Measurements from ENCODE around the gene LOXL4.
A peak's percentile ranks its signal among the peaks of the same experiment; 100 is the strongest.
"Not testable (repeated sequence)": the region's sequence is repeated elsewhere in the genome, so short reads cannot be mapped to it uniquely, and the experiment has no call there.

Gene LOXL4

DNA sequence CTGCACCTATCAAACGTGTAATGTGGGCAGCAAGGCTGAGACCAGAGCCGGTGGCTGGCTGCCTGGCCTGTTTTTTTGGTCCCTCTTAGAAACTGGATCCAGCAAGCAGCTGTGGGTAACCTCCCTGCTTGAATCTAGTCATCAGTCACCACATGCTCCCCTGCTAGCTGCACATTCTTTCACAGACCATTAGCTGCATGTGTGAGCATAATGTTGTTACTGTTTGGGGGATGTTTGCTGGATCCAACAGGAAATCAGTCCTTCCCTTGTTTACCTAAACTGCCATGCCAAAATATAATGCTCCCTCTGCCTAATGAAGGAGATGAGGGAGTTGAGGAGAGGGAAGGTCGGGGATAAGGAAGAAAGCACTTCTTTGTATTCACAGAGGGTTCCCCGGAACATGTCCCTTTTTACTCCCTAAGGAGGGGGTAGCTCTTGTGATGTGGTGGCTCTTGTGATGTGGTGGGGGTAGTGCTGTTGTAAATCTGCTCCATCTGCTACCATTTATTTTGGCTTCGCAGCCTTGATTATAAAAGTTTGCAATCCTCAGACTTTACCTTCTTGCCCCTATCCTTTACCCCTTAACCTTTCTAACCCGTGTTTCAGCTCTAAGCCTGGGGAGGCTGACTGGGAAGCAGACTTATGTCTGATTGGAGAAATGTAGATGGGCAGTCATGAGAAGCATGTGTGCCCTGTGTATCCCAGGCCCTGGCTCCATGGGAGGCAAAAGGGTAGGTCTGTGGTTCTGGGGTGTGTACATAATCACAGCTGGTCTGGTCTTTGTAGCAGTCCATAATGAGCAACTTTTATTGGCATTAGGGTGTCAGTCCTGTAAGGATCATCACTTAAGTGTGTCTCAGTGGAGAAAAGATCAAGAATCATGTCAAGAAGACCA lies 20.8 kb downstream of the LOXL4 start:
- no peak for ATAC-seq
- no peak for DNase-seq
- Mint-ChIP-seq H3K27me3 (no peaks in the 10 kb centered on the region), H3K4me1 (no peaks in the 10 kb centered on the region), H3K4me3 (no peak overlapping the region), H3K9me3 (no peaks in the 10 kb centered on the region), H3K27ac (peak overlapping the region in 1 of 2 donors; percentile 52)

DNA sequence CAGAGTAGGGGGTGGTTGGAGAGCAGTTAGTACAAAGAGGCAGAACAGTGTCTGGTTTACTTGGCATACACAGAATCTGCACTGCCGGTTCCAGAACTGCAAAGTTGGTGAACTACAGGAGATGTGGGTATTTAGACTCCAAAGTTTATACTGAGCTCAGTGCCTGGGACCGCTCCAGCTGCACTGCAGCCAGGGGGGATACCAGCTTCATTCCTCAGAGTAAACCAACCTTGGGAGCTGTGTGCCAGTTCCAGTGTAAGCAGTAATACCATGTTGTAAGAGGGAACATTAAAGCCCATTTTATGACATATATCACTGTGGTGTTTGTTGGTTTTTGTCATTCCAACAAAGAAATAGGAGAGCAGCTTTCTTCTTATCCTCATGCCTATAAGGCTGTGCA lies 23.4 kb downstream of the LOXL4 start:
- no peak overlapping the region for H3K27ac Mint-ChIP-seq
- ATAC-seq (no peak), DNase-seq (no peak)

GRCh38 chr10:98244141-98244540 lies 23.9 kb downstream of the LOXL4 start:
- DNase-seq, result no peak
- H3K4me3 Mint-ChIP-seq, result no peak overlapping the region
- no peaks in the 10 kb centered on the region for H3K27me3 Mint-ChIP-seq
- H3K4me1 Mint-ChIP-seq, result no peaks in the 10 kb centered on the region
- H3K27ac Mint-ChIP-seq, result no peak overlapping the region
- H3K9me3 Mint-ChIP-seq, result no peaks in the 10 kb centered on the region
- no peak for ATAC-seq

More for the DNA sequence above, 23.4 kb downstream of the LOXL4 start:
- Mint-ChIP-seq H3K4me1 (no peaks in the 10 kb centered on the region), H3K27me3 (no peaks in the 10 kb centered on the region), H3K9me3 (no peaks in the 10 kb centered on the region), H3K4me3 (no peak overlapping the region)

DNA sequence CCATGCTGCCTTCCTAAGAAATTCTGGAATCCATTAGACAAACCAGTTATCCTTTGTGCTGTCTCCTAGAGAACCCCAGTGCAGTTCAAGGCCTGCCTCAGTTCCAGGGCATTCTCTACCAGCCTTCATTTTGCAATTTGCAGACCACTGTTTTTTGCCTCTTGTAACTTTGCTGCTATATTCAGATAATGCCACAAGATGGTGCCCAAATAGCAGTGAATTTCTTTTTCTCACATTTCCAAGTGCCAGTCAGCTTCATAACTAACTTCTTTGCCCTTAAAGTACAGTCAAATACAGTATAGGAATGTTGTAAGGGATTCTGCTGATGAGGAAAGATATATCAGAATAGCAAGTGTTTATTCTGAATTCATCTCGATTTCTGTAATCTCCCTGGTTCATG lies 25.2 kb downstream of the LOXL4 start:
- Mint-ChIP-seq H3K27me3 (no peaks in the 10 kb centered on the region), H3K27ac (peak overlapping the region in 1 of 2 donors; percentile 47), H3K4me3 (no peak overlapping the region), H3K9me3 (no peaks in the 10 kb centered on the region), H3K4me1 (no peaks in the 10 kb centered on the region)
- no peak for ATAC-seq
- DNase-seq, result no peak

DNA sequence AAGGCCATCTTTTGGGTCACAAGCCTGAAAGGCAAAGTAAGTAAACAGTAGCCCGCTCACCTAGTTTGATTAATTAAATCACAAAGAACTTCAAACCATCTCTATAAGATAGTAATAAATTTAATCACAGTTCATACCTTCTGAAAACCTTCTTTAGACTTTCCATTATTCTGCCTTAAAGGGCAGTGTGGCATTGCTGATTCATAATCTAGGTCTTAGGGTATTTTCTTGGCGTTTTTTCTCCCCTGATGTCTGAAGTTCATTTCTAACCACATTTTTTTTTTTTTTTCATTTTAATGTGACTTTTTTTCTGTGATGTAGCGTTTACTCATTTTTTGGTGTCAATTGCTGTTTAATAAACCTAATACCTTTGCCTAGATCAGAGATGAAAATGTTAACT lies 27.5 kb downstream of the LOXL4 start:
- no peak overlapping the region for H3K4me3 Mint-ChIP-seq
- DNase-seq (no peak), ATAC-seq (no peak)
- H3K4me1 Mint-ChIP-seq, result no peaks in the 10 kb centered on the region
- peak overlapping the region in 1 of 2 donors; percentile 6 for H3K27ac Mint-ChIP-seq
- H3K9me3 Mint-ChIP-seq, result no peaks in the 10 kb centered on the region
- H3K27me3 Mint-ChIP-seq, result no peaks in the 10 kb centered on the region

DNA sequence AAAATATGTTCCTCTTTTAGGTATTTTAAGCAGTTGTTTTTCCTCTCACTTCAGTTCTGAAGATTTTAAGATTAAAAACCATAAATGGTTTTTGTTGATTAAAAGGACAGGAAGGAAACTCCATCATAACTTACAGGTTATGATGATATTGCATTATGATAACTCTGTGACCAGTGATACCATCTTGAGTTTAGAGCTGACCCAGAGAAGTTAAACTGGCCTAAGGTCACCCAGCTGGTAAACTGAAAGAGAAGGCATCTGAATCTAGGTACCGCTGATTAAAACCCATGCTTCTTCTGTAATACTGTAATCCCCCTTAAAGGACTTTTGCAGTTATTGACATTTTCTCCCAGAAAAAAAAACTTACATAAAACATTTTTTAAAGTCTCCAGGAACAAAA lies 29.6 kb downstream of the LOXL4 start:
- Mint-ChIP-seq H3K4me1 (no peaks in the 10 kb centered on the region), H3K27me3 (no peaks in the 10 kb centered on the region), H3K27ac (no peak overlapping the region), H3K4me3 (no peak overlapping the region), H3K9me3 (no peaks in the 10 kb centered on the region)
- DNase-seq (no peak), ATAC-seq (no peak)

- Mint-ChIP-seq H3K4me3 (no peak overlapping the region), H3K27me3 (no peaks in the 10 kb centered on the region), H3K27ac (no peak overlapping the region), H3K4me1 (no peaks in the 10 kb centered on the region), H3K9me3 (no peaks in the 10 kb centered on the region)
- DNase-seq (no peak), ATAC-seq (no peak)
Measured at GRCh38 chr10:98236862-98237261, 31.1 kb downstream of the LOXL4 start.

GRCh38 chr10:98235846-98236245 lies 32.1 kb downstream of the LOXL4 start:
- H3K27me3 Mint-ChIP-seq, result no peaks in the 10 kb centered on the region
- H3K4me1 Mint-ChIP-seq, result no peaks in the 10 kb centered on the region
- H3K27ac Mint-ChIP-seq, result peak overlapping the region in 1 of 2 donors; percentile 65
- H3K4me3 Mint-ChIP-seq, result no peak overlapping the region
- DNase-seq (no peak), ATAC-seq (no peak)
- H3K9me3 Mint-ChIP-seq, result no peaks in the 10 kb centered on the region

DNA sequence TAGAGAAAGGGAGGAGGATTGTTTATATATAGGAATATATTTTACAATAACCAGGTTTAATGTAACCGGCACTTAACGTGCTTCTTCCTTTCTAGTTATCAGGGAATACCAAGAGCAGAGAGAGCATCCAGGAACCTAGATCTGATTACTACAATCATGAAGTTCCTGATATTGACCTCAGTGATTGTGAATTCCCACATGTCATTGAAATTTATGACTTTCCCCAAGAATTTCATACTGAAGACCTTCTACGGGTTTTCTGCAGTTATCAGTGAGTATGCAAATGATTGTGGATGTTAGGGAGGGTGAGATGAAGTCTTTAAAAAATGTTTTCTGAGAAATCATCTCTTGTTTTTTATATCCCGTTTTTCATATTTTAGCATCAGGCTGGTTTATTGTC lies 36.6 kb downstream of the LOXL4 start:
- Mint-ChIP-seq H3K27me3 (no peaks in the 10 kb centered on the region), H3K27ac (no peak overlapping the region), H3K4me1 (no peaks in the 10 kb centered on the region), H3K9me3 (peaks cover 0 to 8% of the 10 kb centered on the region in 2 donors), H3K4me3 (no peak overlapping the region)
- DNase-seq, result no peak
- ATAC-seq, result no peak

DNA sequence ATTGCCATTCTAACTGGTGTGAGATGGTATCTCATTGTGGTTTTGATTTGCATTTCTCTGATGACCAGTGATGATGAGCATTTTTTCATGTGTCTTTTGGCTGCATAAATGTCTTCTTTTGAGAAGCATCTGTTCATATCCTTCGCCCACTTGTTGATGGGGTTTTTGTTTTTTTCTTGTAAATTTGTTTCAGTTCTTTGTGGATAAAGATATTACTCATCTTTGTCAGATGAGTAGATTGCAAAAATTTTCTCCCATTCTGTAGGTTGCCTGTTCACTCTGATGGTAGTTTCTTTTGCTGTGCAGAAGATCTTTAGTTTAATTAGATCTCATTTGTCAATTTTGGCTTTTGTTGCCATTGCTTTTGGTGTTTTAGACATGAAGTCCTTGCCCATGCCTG lies 39.7 kb downstream of the LOXL4 start:
- H3K27ac Mint-ChIP-seq, result not testable (repeated sequence)

GRCh38 chr10:98227713-98228112 lies 40.3 kb downstream of the LOXL4 start:
- peaks cover 3 to 13% of the 10 kb centered on the region in 2 donors for H3K9me3 Mint-ChIP-seq
- H3K27ac Mint-ChIP-seq, H3K27me3 Mint-ChIP-seq: not testable (repeated sequence)

More for the DNA sequence above, 39.7 kb downstream of the LOXL4 start:
- H3K4me1 Mint-ChIP-seq, H3K4me3 Mint-ChIP-seq, H3K27me3 Mint-ChIP-seq, DNase-seq, ATAC-seq: not testable (repeated sequence)
- H3K9me3 Mint-ChIP-seq, result peaks cover 3 to 13% of the 10 kb centered on the region in 2 donors

GRCh38 chr10:98226508-98227144 lies 41.4 kb downstream of the LOXL4 start:
- DNase-seq (no peak), ATAC-seq (no peak)
- no peak overlapping the region for H3K4me3 Mint-ChIP-seq
- H3K27ac Mint-ChIP-seq, result no peak overlapping the region
- H3K27me3 Mint-ChIP-seq, result no peaks in the 10 kb centered on the region
- H3K9me3 Mint-ChIP-seq, result peaks cover 3 to 13% of the 10 kb centered on the region in 2 donors
- peaks cover 8% of the 10 kb centered on the region for H3K4me1 Mint-ChIP-seq

More at GRCh38 chr10:98227713-98228112, 40.3 kb downstream of the LOXL4 start:
- not testable (repeated sequence) for DNase-seq, ATAC-seq, H3K4me3 Mint-ChIP-seq, H3K4me1 Mint-ChIP-seq

DNA sequence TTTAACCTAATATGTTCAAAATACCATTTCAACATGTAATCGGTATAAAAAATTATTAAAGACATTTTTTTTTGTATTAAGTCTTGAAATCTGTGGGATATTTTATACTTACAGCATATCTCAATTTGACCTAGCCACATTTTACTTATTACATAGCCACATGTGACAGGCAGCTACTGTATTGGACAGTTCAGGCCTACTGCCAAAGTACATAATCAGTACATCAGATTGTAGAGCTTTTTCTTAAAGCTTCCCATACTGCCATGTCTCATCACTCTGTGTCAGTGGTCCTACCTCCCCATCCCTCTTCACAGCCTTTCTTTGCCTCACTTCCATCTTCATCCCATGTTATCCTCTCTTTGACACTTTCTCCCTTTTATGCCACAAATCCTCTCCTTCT lies 43.0 kb downstream of the LOXL4 start:
- Mint-ChIP-seq H3K27ac (no peak overlapping the region), H3K9me3 (peaks cover 3 to 15% of the 10 kb centered on the region in 2 donors)
- ATAC-seq, result no peak

GRCh38 chr10:98224509-98224908 lies 43.5 kb downstream of the LOXL4 start:
- ATAC-seq (no peak), DNase-seq (no peak)
- Mint-ChIP-seq H3K27ac (no peak overlapping the region), H3K9me3 (peaks cover 5 to 19% of the 10 kb centered on the region in 2 donors), H3K27me3 (no peaks in the 10 kb centered on the region), H3K4me1 (peaks cover 8% of the 10 kb centered on the region), H3K4me3 (no peak overlapping the region)

More for the DNA sequence above, 43.0 kb downstream of the LOXL4 start:
- DNase-seq, result no peak
- Mint-ChIP-seq H3K4me1 (peaks cover 8% of the 10 kb centered on the region), H3K4me3 (no peak overlapping the region), H3K27me3 (no peaks in the 10 kb centered on the region)

DNA sequence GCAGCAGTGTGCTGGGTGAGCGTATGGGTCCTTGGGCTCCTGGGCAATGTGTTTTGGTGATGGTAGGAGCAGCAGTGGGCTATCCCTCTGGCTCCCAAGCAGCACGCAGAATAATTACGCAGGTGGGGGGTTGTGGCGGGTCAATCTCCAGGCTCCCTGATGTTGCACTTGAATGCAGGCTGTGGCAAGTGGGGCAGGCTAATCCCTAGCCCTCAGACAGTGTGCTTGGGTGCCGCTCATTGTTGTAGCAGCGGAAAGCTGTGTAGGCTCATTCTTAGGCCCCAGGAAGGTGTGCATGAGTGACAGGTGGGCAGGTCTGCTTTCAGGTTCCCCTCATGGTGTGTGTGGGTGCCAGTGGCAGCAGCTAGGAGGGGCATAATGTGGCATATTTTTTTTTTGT lies 44.1 kb downstream of the LOXL4 start:
- H3K4me3 Mint-ChIP-seq, result no peak overlapping the region
- no peak for ATAC-seq

DNA sequence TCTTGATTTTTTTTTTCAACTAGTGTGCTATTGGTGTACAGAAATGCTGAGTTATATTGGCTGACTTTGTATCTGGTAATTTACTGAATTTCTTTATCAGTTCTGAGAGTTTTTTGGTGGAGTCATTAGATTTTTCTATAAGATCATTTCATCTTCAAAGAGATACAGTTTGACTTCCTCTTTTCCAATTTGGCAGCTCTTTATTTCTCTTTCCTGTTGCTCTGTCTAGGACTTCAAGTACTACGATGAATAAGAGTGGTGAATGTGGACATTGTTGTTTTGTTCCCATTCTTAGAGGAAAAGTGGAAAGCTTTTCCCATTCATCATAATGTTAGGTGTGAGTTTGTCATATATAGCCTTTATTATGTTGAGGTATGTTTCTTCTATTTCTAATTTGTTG lies 50.2 kb downstream of the LOXL4 start:
- ATAC-seq (no peak), DNase-seq (no peak)
- Mint-ChIP-seq H3K27me3 (no peaks in the 10 kb centered on the region), H3K4me1 (peaks cover 8% of the 10 kb centered on the region), H3K27ac (no peak overlapping the region), H3K9me3 (peaks cover 15 to 27% of the 10 kb centered on the region in 2 donors), H3K4me3 (no peak overlapping the region)

More for the DNA sequence above, 44.1 kb downstream of the LOXL4 start:
- H3K27ac Mint-ChIP-seq, result peak overlapping the region in 1 of 2 donors; percentile 54
- DNase-seq, result no peak
- H3K4me1 Mint-ChIP-seq, result peaks cover 8% of the 10 kb centered on the region
- peaks cover 10 to 26% of the 10 kb centered on the region in 2 donors for H3K9me3 Mint-ChIP-seq
- no peaks in the 10 kb centered on the region for H3K27me3 Mint-ChIP-seq

Data from stimulated activated naive CD8-positive, alpha-beta T cell treated with anti-CD3 and anti-CD28 coated beads, Interleukin-15, amount 100 ng/mL, for 72 hours (primary cell).